HL-60 (cell line): Measurements from ENCODE around the gene CKAP2L.

Source experiments
- CTCF ChIP-seq: IDR thresholded peaks from one replicate; pipeline ENCODE4 v1.5.1; 2011; ENCODE audit warnings: low read length, control low read depth, inconsistent platforms; ENCODE audit not compliant: insufficient read depth
- GABPA ChIP-seq: IDR thresholded peaks from 2 replicates; pipeline ENCODE4 v1.6.1; 2012; ENCODE audit warnings: low read depth
- POLR2AphosphoS5 ChIP-seq: IDR thresholded peaks from 2 replicates; pipeline ENCODE4 v1.6.1; 2012; ENCODE audit warnings: low read depth
- REST ChIP-seq: IDR thresholded peaks from 2 replicates; pipeline ENCODE4 v1.6.1; 2012; ENCODE audit warnings: low read depth; ENCODE audit not compliant: insufficient replicate concordance
- SPI1 ChIP-seq: IDR thresholded peaks from 2 replicates; pipeline ENCODE4 v1.6.1; 2012; ENCODE audit warnings: low read depth, mild to moderate bottlenecking, borderline replicate concordance

- TF ChIP-seq CTCF: peak; percentile 28
- no peak for TF ChIP-seq POLR2AphosphoS5
- TF ChIP-seq REST: no peak
- no peak for TF ChIP-seq SPI1
- TF ChIP-seq GABPA: no peak
Observed at GRCh38 chr2:112724591-112725525, 39.6 kb downstream of the CKAP2L start.
